PC-3 (cell line): ENCODE results near the gene PPIA.

Experiments used
- CTCF ChIP-seq: fragments of 300-600 bp; sonication (generic); conservative IDR thresholded peaks from 2 replicates; pipeline ENCODE4 v1.5.1; 2017; ENCODE audit warnings: antibody characterized with exemption, low read depth, mild to moderate bottlenecking, low read length
- EZH2 ChIP-seq: fragments of 300-600 bp; sonication (generic); IDR thresholded peaks from one replicate; pipeline ENCODE4 v1.6.1; 2017; ENCODE audit warnings: antibody characterized with exemption, mild to moderate bottlenecking, low read length; ENCODE audit not compliant: unreplicated experiment
- EZH2phosphoT487 ChIP-seq: fragments of 300-600 bp; sonication (generic); IDR thresholded peaks from 2 replicates; pipeline ENCODE4 v1.6.1; 2018; ENCODE audit warnings: mild to moderate bottlenecking, antibody characterized with exemption, low read length, borderline replicate concordance

- TF ChIP-seq CTCF = no peak
- no peak for TF ChIP-seq EZH2
- no peak for TF ChIP-seq EZH2phosphoT487
These were observed 30.1 kb upstream of the PPIA start for GRCh38 chr7:44766416-44766801.
